Neuronal stem cell (in vitro differentiated cells): ENCODE measurements around the gene HINT3.
A peak's percentile ranks its signal among the peaks of the same experiment; 100 is the strongest.

Experiments used
- DNase-seq: peaks from one replicate; pipeline ENCODE4 v3.0.0-alpha.2; 2013; ENCODE audit warnings: low spot score
- H2AFZ ChIP-seq: one replicate; pipeline ENCODE4 v1.6.1; 2013; ENCODE audit warnings: mild to moderate bottlenecking, low read length, inconsistent platforms
- H2AK5ac ChIP-seq: 2 replicates; pipeline ENCODE4 v1.6.1; 2013; ENCODE audit warnings: low read depth, mild to moderate bottlenecking, inconsistent platforms, low read length, moderate library complexity, mixed read lengths
- H2BK120ac ChIP-seq: 2 replicates; pipeline ENCODE4 v1.6.1; 2013; ENCODE audit warnings: low read depth, mild to moderate bottlenecking, inconsistent platforms, low read length, moderate library complexity, mixed read lengths
- H2BK12ac ChIP-seq: one replicate; pipeline ENCODE4 v1.6.1; 2013; ENCODE audit warnings: low read length, inconsistent platforms
- H2BK15ac ChIP-seq: 2 replicates; pipeline ENCODE4 v1.6.1; 2013; ENCODE audit warnings: mild to moderate bottlenecking, low read length, inconsistent platforms, mixed read lengths
- H2BK5ac ChIP-seq: one replicate; pipeline ENCODE4 v1.6.1; 2013; ENCODE audit warnings: inconsistent platforms, mild to moderate bottlenecking, low read length, moderate library complexity
- H3K14ac ChIP-seq: one replicate; pipeline ENCODE4 v1.6.1; 2013; ENCODE audit warnings: low read length, inconsistent platforms
- H3K18ac ChIP-seq: 2 replicates; pipeline ENCODE4 v1.6.1; 2013; ENCODE audit warnings: low read length, inconsistent platforms
- H3K23ac ChIP-seq: 2 replicates; pipeline ENCODE4 v1.6.1; 2013; ENCODE audit warnings: low read depth, mild to moderate bottlenecking, mixed read lengths, low read length, inconsistent platforms; ENCODE audit not compliant: poor library complexity
- H3K27ac ChIP-seq: replicated peaks from 3 replicates; pipeline ENCODE4 v1.5.1; 2013; ENCODE audit warnings: low read length, inconsistent platforms
- H3K27me3 ChIP-seq, 3 experiments: 2 replicates each; pipeline ENCODE4 v1.6.1; 2013; ENCODE audit warnings: low read length in 3 of 3, mild to moderate bottlenecking in 2 of 3, inconsistent platforms in 1 of 3, low read depth in 1 of 3, mixed read lengths in 1 of 3, moderate library complexity in 1 of 3; ENCODE audit not compliant: control insufficient read depth in 3 of 3, insufficient read depth in 3 of 3
- H3K36me3 ChIP-seq, 2 donors: replicated peaks in 1 of 2; 2 replicates each; pipeline ENCODE4 v1.6.1; 2013; ENCODE audit warnings: low read length in 2 of 2; ENCODE audit not compliant: control insufficient read depth in 2 of 2, insufficient read depth in 2 of 2
- H3K4ac ChIP-seq: 2 replicates; pipeline ENCODE4 v1.6.1; 2013; ENCODE audit warnings: inconsistent platforms, mild to moderate bottlenecking, low read length, moderate library complexity
- H3K4me1 ChIP-seq, 2 donors: 1 replicate in 1 of 2; 2 replicates in 1 of 2; pipeline ENCODE4 v1.6.1; 2013; ENCODE audit warnings: low read length in 2 of 2, low read depth in 1 of 2; ENCODE audit not compliant: control insufficient read depth in 2 of 2, insufficient read depth in 1 of 2
- H3K4me2 ChIP-seq: one replicate; pipeline ENCODE4 v1.6.1; 2013; ENCODE audit warnings: mild to moderate bottlenecking, low read length, inconsistent platforms; ENCODE audit not compliant: insufficient read depth, poor library complexity, severe bottlenecking
- H3K4me3 ChIP-seq, 2 donors: 2 replicates each; pipeline ENCODE4 v1.5.1; 2013; ENCODE audit warnings: low read length in 2 of 2, mild to moderate bottlenecking in 2 of 2, inconsistent platforms in 1 of 2, moderate library complexity in 1 of 2
- H3K79me1 ChIP-seq: one replicate; pipeline ENCODE4 v1.6.1; 2013; ENCODE audit warnings: low read depth, mild to moderate bottlenecking, inconsistent platforms, low read length, moderate library complexity
- H3K9ac ChIP-seq: one replicate; pipeline ENCODE4 v1.6.1; 2013; ENCODE audit warnings: mild to moderate bottlenecking, low read depth, low read length, inconsistent platforms; ENCODE audit not compliant: poor library complexity
- H3K9me3 ChIP-seq, 2 donors: replicated peaks in 1 of 2; 2 replicates each; pipeline versions ENCODE3 to v1.6.1; 2013; ENCODE audit warnings: low read length in 2 of 2, mild to moderate bottlenecking in 2 of 2, inconsistent platforms in 1 of 2, low read depth in 1 of 2, mixed read lengths in 1 of 2, moderate library complexity in 1 of 2; ENCODE audit not compliant: control insufficient read depth in 2 of 2, insufficient read depth in 1 of 2
- H4K8ac ChIP-seq: one replicate; pipeline ENCODE4 v1.6.1; 2013; ENCODE audit warnings: low read depth, mild to moderate bottlenecking, inconsistent platforms, low read length, moderate library complexity
- H4K91ac ChIP-seq: one replicate; pipeline ENCODE4 v1.6.1; 2013; ENCODE audit warnings: low read length, low read depth, mild to moderate bottlenecking, inconsistent platforms; ENCODE audit not compliant: poor library complexity
- WGBS, 2 donors: extraction: QIAGEN DNeasy Blood & Tissue Kit; methylation state at CpG; one replicate each; pipeline ENCODE4 v1.1.7; 2013; ENCODE audit warnings: missing lambda C conversion rate in 2 of 2, mixed read lengths in 1 of 2; ENCODE audit not compliant: insufficient read length in 2 of 2, insufficient replicate concordance in 1 of 2; ENCODE audit errors: extremely low coverage in 2 of 2; 5-methylcytosine and 5-hydroxymethylcytosine counted together

The HINT3 gene

DNA sequence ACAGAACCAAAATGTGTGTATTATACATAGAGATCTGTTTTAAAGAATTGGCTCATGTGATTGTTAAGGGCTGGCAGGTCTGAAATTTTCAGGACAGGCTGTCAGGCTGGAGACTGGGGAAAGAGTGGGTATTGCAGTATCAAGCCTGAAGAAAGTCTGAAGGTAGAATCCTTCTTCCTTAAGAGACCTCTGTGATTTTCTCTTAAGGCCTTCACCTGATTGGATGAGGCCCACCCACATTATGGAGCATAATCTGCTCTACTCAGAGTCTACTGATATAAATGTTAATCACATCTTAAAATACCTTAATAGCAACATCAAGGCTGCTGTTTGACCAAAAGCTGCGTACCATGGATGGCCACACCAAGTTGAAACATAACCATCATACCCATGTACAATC lies 43.4 kb upstream of the HINT3 start:
- Histone ChIP-seq H3K4ac (no peak overlapping the region), H3K18ac (no peak overlapping the region), H3K36me3 (peaks cover 0 to 2% of the 10 kb centered on the region in 2 donors), H3K9me3 (no peaks in the 10 kb centered on the region), H2BK120ac (no peak overlapping the region), H3K4me2 (no peak overlapping the region), H3K27ac (no peak overlapping the region), H2AFZ (no peak overlapping the region), H3K27me3 (no peaks in the 10 kb centered on the region), H2BK12ac (no peak overlapping the region), H2BK15ac (no peak overlapping the region), H3K14ac (no peak overlapping the region), H3K9ac (no peak overlapping the region), H3K23ac (no peak overlapping the region), H3K4me3 (no peak overlapping the region), H2AK5ac (no peak overlapping the region), H3K79me1 (no peaks in the 10 kb centered on the region), H2BK5ac (no peak overlapping the region), H4K91ac (no peak overlapping the region), H3K4me1 (peaks cover 4 to 5% of the 10 kb centered on the region in 2 donors), H4K8ac (no peak overlapping the region)
- no peak for DNase-seq
- no CpG with 5 or more reads among the region's 1 CpG for WGBS, 2 donors

DNA sequence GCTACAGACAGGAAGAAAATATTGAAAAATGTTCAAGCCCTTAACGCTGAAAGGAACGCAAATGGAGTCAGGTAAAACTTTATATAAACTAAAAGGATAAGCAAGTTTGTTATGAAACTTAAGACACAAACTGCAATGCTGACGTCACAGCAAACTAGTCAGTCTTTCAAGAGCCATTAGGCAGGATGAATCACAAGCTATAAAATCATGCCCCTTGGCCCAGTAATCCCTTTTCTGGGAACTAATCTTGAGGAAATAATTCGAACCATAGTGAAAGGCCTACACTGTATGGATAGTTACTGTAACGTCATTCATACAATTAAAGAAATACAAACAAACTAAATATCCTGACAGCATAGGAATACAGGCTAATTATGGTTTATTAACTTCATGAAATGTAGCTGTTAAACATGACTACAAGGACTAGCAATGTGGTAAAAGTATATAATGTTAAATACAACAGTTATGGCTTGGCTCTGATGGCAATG lies 42.7 kb upstream of the HINT3 start:
- H2AK5ac ChIP-seq = no peak overlapping the region
- H3K4me3 ChIP-seq = no peak overlapping the region
- H3K23ac ChIP-seq = no peak overlapping the region
- H2BK15ac ChIP-seq = no peak overlapping the region
- no peak overlapping the region for H3K18ac ChIP-seq
- no CpG with 5 or more reads among the region's 5 CpGs for WGBS, 2 donors
- H4K91ac ChIP-seq = no peak overlapping the region
- H3K9me3 ChIP-seq = no peaks in the 10 kb centered on the region
- peaks cover 0 to 2% of the 10 kb centered on the region in 2 donors for H3K36me3 ChIP-seq
- H3K9ac ChIP-seq = no peak overlapping the region
- H2AFZ ChIP-seq = no peak overlapping the region
- H3K27ac ChIP-seq = no peak overlapping the region
- no peak overlapping the region for H3K14ac ChIP-seq
- no peak overlapping the region for H2BK5ac ChIP-seq
- no peak overlapping the region for H2BK120ac ChIP-seq
- no peak overlapping the region for H3K4me2 ChIP-seq
- H3K4ac ChIP-seq = no peak overlapping the region
- peaks cover 4 to 10% of the 10 kb centered on the region in 2 donors for H3K4me1 ChIP-seq
- H4K8ac ChIP-seq = no peak overlapping the region
- no peaks in the 10 kb centered on the region for H3K79me1 ChIP-seq
- H2BK12ac ChIP-seq = no peak overlapping the region
- no peaks in the 10 kb centered on the region for H3K27me3 ChIP-seq
- no peak for DNase-seq

DNA sequence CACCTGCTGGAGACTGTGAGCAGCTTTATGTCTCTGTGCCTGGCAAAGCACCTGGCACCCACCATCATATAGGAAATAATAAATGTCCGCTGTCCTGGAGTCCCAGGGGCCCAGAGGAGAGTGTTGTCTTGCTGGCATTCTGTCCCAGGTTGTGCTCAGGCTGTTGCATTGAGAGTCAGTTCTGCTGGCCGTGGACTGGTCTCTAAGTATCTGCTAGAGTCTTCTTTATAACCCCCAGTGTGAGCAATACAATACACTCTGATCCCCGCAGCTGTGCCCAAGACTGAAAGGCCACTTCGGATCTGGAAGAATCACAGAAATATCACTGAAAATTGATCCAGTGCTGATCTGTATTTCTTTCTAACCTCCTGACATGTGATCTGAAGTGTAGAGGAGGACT lies 38.3 kb upstream of the HINT3 start:
- Histone ChIP-seq H3K4me1 (peaks cover 2 to 12% of the 10 kb centered on the region in 2 donors), H3K27ac (no peak overlapping the region), H3K79me1 (no peaks in the 10 kb centered on the region), H4K8ac (no peak overlapping the region), H2AK5ac (no peak overlapping the region), H3K4me2 (no peak overlapping the region), H3K4ac (no peak overlapping the region), H3K23ac (no peak overlapping the region), H2AFZ (no peak overlapping the region), H2BK5ac (no peak overlapping the region), H3K4me3 (no peak overlapping the region), H3K18ac (no peak overlapping the region), H4K91ac (no peak overlapping the region), H2BK12ac (no peak overlapping the region), H3K27me3 (no peaks in the 10 kb centered on the region), H3K9ac (no peak overlapping the region), H2BK15ac (no peak overlapping the region), H3K9me3 (no peaks in the 10 kb centered on the region), H3K14ac (no peak overlapping the region), H2BK120ac (no peak overlapping the region), H3K36me3 (peaks cover 0 to 2% of the 10 kb centered on the region in 2 donors)
- DNase-seq = no peak
- whole genome bisulfite sequencing, 2 donors = no CpG with 5 or more reads among the region's 4 CpGs

DNA sequence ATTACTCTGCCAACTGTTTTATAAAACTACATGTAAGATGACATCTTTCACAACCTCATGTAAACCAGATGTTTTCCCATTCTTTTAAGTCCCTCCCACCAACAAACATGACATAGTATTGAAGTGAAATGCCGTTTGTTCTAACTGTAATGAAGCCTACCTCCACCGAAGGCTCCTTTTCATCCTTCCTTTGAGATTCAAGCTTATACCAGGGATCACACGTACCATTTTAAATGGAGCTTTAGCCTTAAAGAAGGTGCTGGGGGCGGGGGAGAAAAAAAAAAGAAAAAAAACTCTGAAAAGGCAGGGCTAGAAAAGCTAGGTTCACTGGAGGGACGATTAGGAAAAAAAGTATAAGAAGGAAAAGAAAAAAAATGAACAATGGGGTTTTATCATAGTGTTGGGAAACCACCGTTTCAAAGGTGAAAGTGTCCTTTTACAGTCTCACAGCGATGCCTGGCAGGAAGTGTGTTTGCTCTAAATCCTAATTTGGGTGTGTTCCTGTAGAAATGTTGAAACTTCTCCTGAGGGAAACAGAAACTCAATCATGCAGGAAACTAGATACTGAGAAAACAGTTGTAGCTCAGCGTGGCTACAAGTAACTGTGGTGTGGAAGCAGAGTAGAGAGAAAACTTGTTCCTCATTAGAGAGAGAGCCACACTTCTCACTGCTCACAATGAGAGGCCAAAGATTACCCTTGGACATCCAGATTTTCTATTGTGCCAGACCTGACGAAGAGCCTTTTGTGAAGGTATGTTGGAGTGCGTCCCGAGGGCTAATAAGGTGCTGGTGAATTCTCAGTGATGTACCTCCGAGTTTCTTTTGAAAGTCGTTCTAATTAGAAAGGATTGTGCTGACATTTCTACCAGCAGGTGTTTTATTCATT lies 37.6 kb upstream of the HINT3 start:
- peak; percentile 21 for DNase-seq
- H2AFZ ChIP-seq = no peak overlapping the region
- H2BK5ac ChIP-seq = no peak overlapping the region
- no peak overlapping the region for H3K18ac ChIP-seq
- no peak overlapping the region for H3K4ac ChIP-seq
- H3K14ac ChIP-seq = no peak overlapping the region
- H3K36me3 ChIP-seq = peaks cover 0 to 2% of the 10 kb centered on the region in 2 donors
- H3K4me2 ChIP-seq = peak overlapping the region; percentile 41
- H2AK5ac ChIP-seq = no peak overlapping the region
- H3K9me3 ChIP-seq = no peaks in the 10 kb centered on the region
- no peak overlapping the region for H2BK15ac ChIP-seq
- H3K27ac ChIP-seq = peak overlapping the region; percentile 52
- H2BK120ac ChIP-seq = no peak overlapping the region
- no peak overlapping the region for H3K9ac ChIP-seq
- no peaks in the 10 kb centered on the region for H3K27me3 ChIP-seq
- no peak overlapping the region for H2BK12ac ChIP-seq
- peaks cover 2 to 12% of the 10 kb centered on the region in 2 donors for H3K4me1 ChIP-seq
- H3K4me3 ChIP-seq = no peak overlapping the region
- no peak overlapping the region for H4K8ac ChIP-seq
- H3K79me1 ChIP-seq = no peaks in the 10 kb centered on the region
- no peak overlapping the region for H3K23ac ChIP-seq
- WGBS, 2 donors = no CpG with 5 or more reads among the region's 13 CpGs
- no peak overlapping the region for H4K91ac ChIP-seq
